ENCODE results near the gene ADGRV1. TPM values are rescaled to one million over a fixed set of nuclear protein-coding genes. Genes with fewer than 3 reads are reported as not detected.
"Not testable (repeated sequence)": the region's sequence is repeated elsewhere in the genome, so short reads cannot be mapped to it uniquely, and the experiment has no call there.

The ADGRV1 gene
- total and polyA plus RNA-seq, 2 donors, result 2.2 to 5.1 TPM

DNA sequence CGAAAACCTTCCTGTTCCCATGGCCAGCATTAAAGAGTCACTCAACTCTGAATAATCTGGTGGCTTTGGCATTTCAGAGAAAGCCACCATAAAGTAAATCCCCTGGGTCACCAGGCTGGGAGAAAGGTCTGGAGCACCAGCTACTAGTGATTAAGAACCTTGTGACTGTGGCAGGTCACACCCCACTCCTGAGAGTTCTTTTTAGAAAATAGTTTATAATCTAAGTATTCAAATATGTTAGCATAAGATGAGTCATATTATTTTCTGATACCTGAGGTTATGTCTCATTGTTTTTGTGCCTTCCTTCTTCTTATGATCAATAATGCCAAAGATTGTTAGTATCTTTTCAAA is 472.8 kb downstream of the ADGRV1 start:
- no peak overlapping the region for H3K27ac ChIP-seq (ENCODE audit: low read depth in 1 of 2, low read length in 1 of 2)
- 89% methylated on average over 1 of the region's 1 CpG for WGBS

DNA sequence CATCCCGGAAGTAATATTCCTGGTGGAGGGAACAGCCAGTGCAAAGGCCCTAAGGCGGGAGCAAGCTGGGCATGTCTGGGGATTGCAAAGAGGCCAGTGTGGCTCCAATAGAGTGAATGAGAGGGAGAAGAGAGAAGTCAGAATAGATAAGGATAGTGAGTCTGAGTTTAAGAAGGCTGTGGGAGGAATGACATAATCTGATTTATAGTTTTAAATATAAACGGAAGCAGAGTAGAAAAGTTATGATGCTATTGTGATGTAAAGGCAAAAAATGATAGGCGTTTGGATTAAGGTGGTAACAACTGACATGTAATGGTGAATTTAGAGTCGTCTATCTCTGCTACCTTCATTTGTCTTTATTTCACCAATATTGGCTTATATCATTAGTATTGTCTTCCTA is 473.5 kb downstream of the ADGRV1 start:
- WGBS, result 95% methylated on average over 5 of the region's 5 CpGs
- no peaks in the 10 kb centered on the region for H3K36me3 ChIP-seq (ENCODE audit: control insufficient read depth in 2 of 2, insufficient read depth in 2 of 2, low read length in 1 of 2)
- H3K27me3 ChIP-seq (ENCODE audit: control insufficient read depth in 2 of 2, insufficient read depth in 1 of 2, low read length in 1 of 2), result no peaks in the 10 kb centered on the region
- no peaks in the 10 kb centered on the region for H3K9me3 ChIP-seq (ENCODE audit: control insufficient read depth in 2 of 2, insufficient read depth in 1 of 2, low read length in 1 of 2)
- H3K4me1 ChIP-seq (ENCODE audit: control insufficient read depth in 2 of 2, insufficient read depth in 2 of 2, low read length in 2 of 2), result no peaks in the 10 kb centered on the region
- DNase-seq (ENCODE audit: low read depth in 6 of 9, low spot score in 9 of 9), result no peak
- no peak overlapping the region for H3K27ac ChIP-seq (ENCODE audit: low read depth in 1 of 2, low read length in 1 of 2)
- H3K4me3 ChIP-seq (ENCODE audit: low read length in 2 of 2), result no peak overlapping the region

More for the DNA sequence above, 472.8 kb downstream of the ADGRV1 start:
- Histone ChIP-seq H3K27me3 (ENCODE audit: control insufficient read depth in 2 of 2, insufficient read depth in 1 of 2, low read length in 1 of 2) (no peaks in the 10 kb centered on the region), H3K9me3 (ENCODE audit: control insufficient read depth in 2 of 2, insufficient read depth in 1 of 2, low read length in 1 of 2) (no peaks in the 10 kb centered on the region), H3K36me3 (ENCODE audit: control insufficient read depth in 2 of 2, insufficient read depth in 2 of 2, low read length in 1 of 2) (no peaks in the 10 kb centered on the region), H3K4me1 (ENCODE audit: control insufficient read depth in 2 of 2, insufficient read depth in 2 of 2, low read length in 2 of 2) (no peaks in the 10 kb centered on the region), H3K4me3 (ENCODE audit: low read length in 2 of 2) (no peak overlapping the region)
- DNase-seq (ENCODE audit: low read depth in 6 of 9, low spot score in 9 of 9), result no peak

DNA sequence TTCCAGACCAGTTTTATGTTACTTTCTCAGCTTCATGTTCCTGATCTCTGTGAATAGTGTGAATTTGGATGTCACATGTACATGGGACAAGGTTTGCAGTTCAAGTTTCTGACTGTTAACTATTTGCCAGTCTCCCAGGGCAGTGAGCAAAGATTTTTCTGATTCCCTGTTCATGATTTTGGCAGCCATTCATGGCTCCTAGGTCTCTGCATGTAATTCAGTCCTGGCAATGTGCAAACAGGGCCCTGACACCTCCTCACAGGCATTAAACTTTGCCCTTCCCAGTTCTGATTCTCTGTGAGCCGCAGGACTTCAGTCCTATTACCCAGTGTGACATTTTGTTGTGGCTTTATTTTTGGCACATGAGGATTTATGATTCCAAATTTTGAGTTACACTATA is 474.8 kb downstream of the ADGRV1 start:
- Histone ChIP-seq H3K4me1 (ENCODE audit: control insufficient read depth in 2 of 2, insufficient read depth in 2 of 2, low read length in 2 of 2) (no peaks in the 10 kb centered on the region), H3K9me3 (ENCODE audit: control insufficient read depth in 2 of 2, insufficient read depth in 1 of 2, low read length in 1 of 2) (no peaks in the 10 kb centered on the region), H3K27ac (ENCODE audit: low read depth in 1 of 2, low read length in 1 of 2) (no peak overlapping the region), H3K27me3 (ENCODE audit: control insufficient read depth in 2 of 2, insufficient read depth in 1 of 2, low read length in 1 of 2) (no peaks in the 10 kb centered on the region), H3K36me3 (ENCODE audit: control insufficient read depth in 2 of 2, insufficient read depth in 2 of 2, low read length in 1 of 2) (no peaks in the 10 kb centered on the region), H3K4me3 (ENCODE audit: low read length in 2 of 2) (no peak overlapping the region)
- DNase-seq (ENCODE audit: low read depth in 6 of 9, low spot score in 9 of 9), result no peak
- WGBS, result 99% methylated on average over 1 of the region's 1 CpG

DNA sequence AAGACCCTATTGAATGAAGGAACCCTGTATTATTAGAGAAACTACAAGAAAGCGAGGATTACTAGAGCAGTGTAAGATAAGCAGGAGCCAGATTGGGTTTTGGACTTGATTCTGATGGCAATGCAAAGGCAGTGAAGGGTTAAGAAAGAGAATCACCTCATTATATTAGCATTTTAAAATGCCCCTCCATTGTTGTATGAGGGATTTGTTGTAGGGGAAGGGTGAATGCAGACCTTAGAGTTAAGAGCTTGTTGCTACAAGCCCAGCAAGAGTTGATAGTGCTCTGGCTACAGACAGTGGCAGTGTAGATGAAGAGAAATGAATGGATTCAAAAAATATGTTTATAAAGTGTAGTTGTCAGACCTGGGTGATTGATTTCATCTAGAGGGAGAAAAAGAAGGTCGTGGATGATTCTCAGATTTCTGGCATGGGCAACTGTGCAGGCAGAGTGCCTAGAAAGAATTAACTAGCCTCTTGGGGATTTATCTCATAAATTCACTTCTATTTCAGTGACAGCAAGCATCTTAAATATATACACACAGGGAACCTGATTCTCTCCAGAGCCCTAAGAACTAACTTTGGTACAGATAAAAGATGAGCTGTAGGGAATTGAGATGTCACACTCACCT is 479.7 kb downstream of the ADGRV1 start:
- DNase-seq (ENCODE audit: low read depth in 6 of 9, low spot score in 9 of 9), result no peak
- Histone ChIP-seq H3K27me3 (ENCODE audit: control insufficient read depth in 2 of 2, insufficient read depth in 1 of 2, low read length in 1 of 2) (no peaks in the 10 kb centered on the region), H3K36me3 (ENCODE audit: control insufficient read depth in 2 of 2, insufficient read depth in 2 of 2, low read length in 1 of 2) (no peaks in the 10 kb centered on the region), H3K9me3 (ENCODE audit: control insufficient read depth in 2 of 2, insufficient read depth in 1 of 2, low read length in 1 of 2) (no peaks in the 10 kb centered on the region), H3K4me1 (ENCODE audit: control insufficient read depth in 2 of 2, insufficient read depth in 2 of 2, low read length in 2 of 2) (no peaks in the 10 kb centered on the region), H3K4me3 (ENCODE audit: low read length in 2 of 2) (no peak overlapping the region), H3K27ac (ENCODE audit: low read depth in 1 of 2, low read length in 1 of 2) (no peak overlapping the region)
- WGBS, result 84% methylated on average over 2 of the region's 2 CpGs

DNA sequence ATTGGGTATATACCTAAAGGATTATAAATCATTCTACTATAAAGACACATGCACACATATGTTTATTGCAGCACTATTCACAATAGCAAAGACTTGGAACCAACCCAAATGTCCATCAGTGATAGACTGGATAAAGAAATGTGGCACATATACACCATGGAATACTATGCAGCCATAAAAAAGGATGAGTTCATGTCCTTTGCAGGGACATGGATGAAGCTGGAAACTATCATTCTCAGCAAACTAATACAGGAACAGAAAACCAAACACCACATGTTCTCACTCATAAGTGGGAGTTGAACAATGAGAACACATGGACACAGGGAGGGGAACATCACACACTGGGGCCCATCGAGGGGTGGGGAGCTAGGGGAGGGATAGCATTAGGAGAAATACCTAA is 482.5 kb downstream of the ADGRV1 start:
- not testable (repeated sequence) for H3K9me3 ChIP-seq (ENCODE audit: control insufficient read depth in 2 of 2, insufficient read depth in 1 of 2, low read length in 1 of 2); H3K4me3 ChIP-seq (ENCODE audit: low read length in 2 of 2); H3K27ac ChIP-seq (ENCODE audit: low read depth in 1 of 2, low read length in 1 of 2); DNase-seq (ENCODE audit: low read depth in 6 of 9, low spot score in 9 of 9); H3K27me3 ChIP-seq (ENCODE audit: control insufficient read depth in 2 of 2, insufficient read depth in 1 of 2, low read length in 1 of 2); H3K36me3 ChIP-seq (ENCODE audit: control insufficient read depth in 2 of 2, insufficient read depth in 2 of 2, low read length in 1 of 2); H3K4me1 ChIP-seq (ENCODE audit: control insufficient read depth in 2 of 2, insufficient read depth in 2 of 2, low read length in 2 of 2)
- WGBS, result 96% methylated on average over 1 of the region's 1 CpG

DNA sequence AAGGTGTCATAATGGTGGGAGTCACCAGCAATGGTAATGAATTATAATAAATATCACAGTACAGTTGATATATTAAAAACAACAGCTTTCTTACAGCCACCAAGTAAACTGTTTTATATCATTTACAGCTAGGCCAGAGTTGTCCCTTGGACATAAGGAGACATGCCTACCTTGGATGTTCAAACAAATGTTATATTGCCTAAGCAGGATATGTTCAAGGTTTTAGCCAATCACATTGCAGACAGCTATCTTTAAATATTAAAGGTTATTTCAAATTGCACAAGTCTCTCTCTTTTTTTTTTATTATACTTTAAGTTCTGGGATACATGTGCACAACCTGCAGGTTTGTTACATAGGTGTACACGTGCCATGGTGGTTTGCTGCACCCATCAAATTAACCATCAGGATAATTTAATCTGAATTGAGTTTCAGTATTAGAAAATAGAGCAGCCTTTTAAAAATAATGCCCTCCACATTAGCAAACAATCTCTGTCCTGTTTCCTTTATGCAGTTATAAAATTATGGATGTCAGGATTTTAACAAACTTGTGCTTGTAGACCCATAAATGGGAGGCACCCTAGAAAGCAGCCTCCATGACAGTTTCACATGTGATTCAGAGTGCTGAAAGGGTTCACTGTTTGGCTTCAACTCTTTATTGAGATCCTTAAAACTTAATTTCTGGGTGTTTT is 483.8 kb downstream of the ADGRV1 start:
- DNase-seq (ENCODE audit: low read depth in 6 of 9, low spot score in 9 of 9), result no peak
- H3K36me3 ChIP-seq (ENCODE audit: control insufficient read depth in 2 of 2, insufficient read depth in 2 of 2, low read length in 1 of 2), result no peaks in the 10 kb centered on the region
- H3K27ac ChIP-seq (ENCODE audit: low read depth in 1 of 2, low read length in 1 of 2), result no peak overlapping the region
- 93% methylated on average over 1 of the region's 1 CpG for WGBS
- H3K4me1 ChIP-seq (ENCODE audit: control insufficient read depth in 2 of 2, insufficient read depth in 2 of 2, low read length in 2 of 2), result no peaks in the 10 kb centered on the region
- no peaks in the 10 kb centered on the region for H3K27me3 ChIP-seq (ENCODE audit: control insufficient read depth in 2 of 2, insufficient read depth in 1 of 2, low read length in 1 of 2)
- H3K9me3 ChIP-seq (ENCODE audit: control insufficient read depth in 2 of 2, insufficient read depth in 1 of 2, low read length in 1 of 2), result no peaks in the 10 kb centered on the region
- no peak overlapping the region for H3K4me3 ChIP-seq (ENCODE audit: low read length in 2 of 2)

DNA sequence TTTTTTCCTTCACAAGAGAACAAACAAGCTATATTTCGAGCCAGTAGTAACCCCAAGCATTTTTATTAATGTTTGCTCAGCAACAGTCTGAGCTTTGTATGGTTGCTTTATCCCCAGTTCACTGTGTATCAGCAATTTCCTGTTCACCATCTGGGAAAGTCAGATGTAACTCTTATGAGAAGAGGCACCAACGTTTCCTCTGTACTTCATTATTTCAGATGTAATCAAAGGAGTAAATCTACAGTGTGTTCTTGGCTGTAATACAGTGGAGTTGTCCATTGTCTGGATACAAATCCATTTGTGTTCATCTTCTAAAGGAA is 484.3 kb downstream of the ADGRV1 start:
- H3K4me1 ChIP-seq (ENCODE audit: control insufficient read depth in 2 of 2, insufficient read depth in 2 of 2, low read length in 2 of 2), result no peaks in the 10 kb centered on the region
- WGBS, result 11% methylated on average over 2 of the region's 2 CpGs
- no peak overlapping the region for H3K4me3 ChIP-seq (ENCODE audit: low read length in 2 of 2)
- H3K27me3 ChIP-seq (ENCODE audit: control insufficient read depth in 2 of 2, insufficient read depth in 1 of 2, low read length in 1 of 2), result no peaks in the 10 kb centered on the region
- H3K27ac ChIP-seq (ENCODE audit: low read depth in 1 of 2, low read length in 1 of 2), result no peak overlapping the region
- H3K36me3 ChIP-seq (ENCODE audit: control insufficient read depth in 2 of 2, insufficient read depth in 2 of 2, low read length in 1 of 2), result no peaks in the 10 kb centered on the region
- no peak for DNase-seq (ENCODE audit: low read depth in 6 of 9, low spot score in 9 of 9)
- no peaks in the 10 kb centered on the region for H3K9me3 ChIP-seq (ENCODE audit: control insufficient read depth in 2 of 2, insufficient read depth in 1 of 2, low read length in 1 of 2)

DNA sequence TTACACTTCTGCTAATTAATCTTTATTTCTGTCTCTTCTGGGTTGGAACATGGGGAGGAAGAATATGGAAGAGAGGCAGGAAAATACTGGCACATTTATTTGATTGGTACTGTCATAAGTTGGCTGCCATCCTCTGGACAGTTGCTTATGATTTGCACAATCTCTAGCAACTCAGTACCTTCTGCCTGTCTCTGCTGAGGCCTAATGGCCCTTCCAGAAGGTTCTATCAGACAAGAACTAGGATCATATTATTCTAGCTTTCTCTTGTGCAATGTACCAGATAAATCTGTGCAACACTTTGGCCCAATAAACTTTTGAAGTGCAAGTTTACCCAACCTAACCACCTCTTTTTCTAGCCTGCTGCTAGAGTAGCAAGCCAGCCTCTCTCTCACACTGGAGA is 489.5 kb downstream of the ADGRV1 start:
- Histone ChIP-seq H3K9me3 (ENCODE audit: control insufficient read depth in 2 of 2, insufficient read depth in 1 of 2, low read length in 1 of 2) (no peaks in the 10 kb centered on the region), H3K36me3 (ENCODE audit: control insufficient read depth in 2 of 2, insufficient read depth in 2 of 2, low read length in 1 of 2) (no peaks in the 10 kb centered on the region), H3K27ac (ENCODE audit: low read depth in 1 of 2, low read length in 1 of 2) (no peak overlapping the region), H3K4me3 (ENCODE audit: low read length in 2 of 2) (no peak overlapping the region), H3K27me3 (ENCODE audit: control insufficient read depth in 2 of 2, insufficient read depth in 1 of 2, low read length in 1 of 2) (no peaks in the 10 kb centered on the region), H3K4me1 (ENCODE audit: control insufficient read depth in 2 of 2, insufficient read depth in 2 of 2, low read length in 2 of 2) (no peaks in the 10 kb centered on the region)
- no peak for DNase-seq (ENCODE audit: low read depth in 6 of 9, low spot score in 9 of 9)

DNA sequence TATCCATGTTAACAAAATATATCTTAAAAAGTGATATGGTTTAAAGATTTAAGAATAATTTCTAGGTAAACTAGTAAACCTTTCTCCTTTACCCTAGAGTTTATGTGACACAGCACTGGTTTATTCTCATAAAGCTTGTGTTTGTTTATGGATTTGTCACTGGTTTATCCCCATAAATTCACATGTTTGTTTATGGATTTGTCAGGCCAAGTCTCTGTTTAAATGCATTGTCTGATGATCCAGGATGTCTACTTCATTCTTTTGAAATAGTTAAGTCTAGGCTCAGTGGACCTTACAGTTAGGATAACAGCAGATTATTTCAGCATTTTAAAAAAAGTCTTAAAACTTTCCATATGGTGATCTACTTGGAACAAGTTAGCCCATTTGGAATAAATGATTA is 490.5 kb downstream of the ADGRV1 start:
- Histone ChIP-seq H3K9me3 (ENCODE audit: control insufficient read depth in 2 of 2, insufficient read depth in 1 of 2, low read length in 1 of 2) (no peaks in the 10 kb centered on the region), H3K4me3 (ENCODE audit: low read length in 2 of 2) (no peak overlapping the region), H3K27ac (ENCODE audit: low read depth in 1 of 2, low read length in 1 of 2) (no peak overlapping the region), H3K36me3 (ENCODE audit: control insufficient read depth in 2 of 2, insufficient read depth in 2 of 2, low read length in 1 of 2) (no peaks in the 10 kb centered on the region), H3K27me3 (ENCODE audit: control insufficient read depth in 2 of 2, insufficient read depth in 1 of 2, low read length in 1 of 2) (no peaks in the 10 kb centered on the region), H3K4me1 (ENCODE audit: control insufficient read depth in 2 of 2, insufficient read depth in 2 of 2, low read length in 2 of 2) (no peaks in the 10 kb centered on the region)
- DNase-seq (ENCODE audit: low read depth in 6 of 9, low spot score in 9 of 9), result no peak
